GM23338 (cell line): Measurements from ENCODE around the gene AHDC1.

ENCODE experiments used
- CREB1 ChIP-seq: fragments of 250-450 bp; sonication (Bioruptor Pico); IDR thresholded peaks from 2 replicates; pipeline ENCODE4 v1.5.0; 2020; ENCODE audit warnings: low read depth, mild to moderate bottlenecking, moderate library complexity
- CTCF ChIP-seq, 2 experiments: fragments of 200-600 bp in 1 of 2; sonication (generic) in 1 of 2; conservative IDR thresholded peaks; 2 replicates each; pipeline versions ENCODE4 v1.5.1 to v1.6.1; 2016 to 2017; ENCODE audit warnings: antibody characterized with exemption in 2 of 2, low read depth in 2 of 2, mild to moderate bottlenecking in 2 of 2, moderate library complexity in 1 of 2
- EZH2 ChIP-seq: fragments of 200-600 bp; sonication (generic); IDR thresholded peaks from one replicate; pipeline ENCODE4 v1.8.0; 2017; ENCODE audit warnings: antibody characterized with exemption, mild to moderate bottlenecking, low read depth; ENCODE audit not compliant: unreplicated experiment
- EZH2phosphoT487 ChIP-seq: fragments of 200-600 bp; sonication (generic); IDR thresholded peaks from one replicate; pipeline ENCODE4 v1.8.1; 2018; ENCODE audit warnings: antibody characterized with exemption; ENCODE audit not compliant: unreplicated experiment
- REST ChIP-seq: IDR thresholded peaks from one replicate; pipeline ENCODE4 v1.6.1; 2018; ENCODE audit warnings: antibody characterized with exemption; ENCODE audit not compliant: unreplicated experiment

GRCh38 chr1:27624467-27625178 is 20.7 kb upstream of the AHDC1 start:
- no peak for TF ChIP-seq CTCF (conservative IDR thresholded peaks at IDR 0.05; ENCODE audit: low read depth in 2 of 2)
- TF ChIP-seq EZH2phosphoT487, result no peak
- TF ChIP-seq EZH2, result no peak
- no peak for TF ChIP-seq REST
- TF ChIP-seq CREB1 (CRISPR knock-in tag), result no peak
